Measurements from ENCODE around the gene DR1. TPM values are rescaled to one million over a fixed set of nuclear protein-coding genes. Genes with fewer than 3 reads are reported as not detected.

DR1 gene
- total and polyA plus RNA-seq, 2 of the 13 experiments (the other 11 are each of a cell fraction or from before 2014, with no cell fraction given): 17.8 to 42.3 TPM

- CTCF ChIA-PET (ENCODE audit: low intra/inter-chr PET ratio, low total read pairs): no interaction called here
- H3K27me3 ChIP-seq (ENCODE audit: control insufficient read depth in 1 of 2, insufficient read depth in 2 of 2, low read length in 2 of 2): no peaks in the 10 kb centered on the region
- TF ChIP-seq CENPT (CRISPR knock-in tag; IDR thresholded peaks at IDR 0.05; ENCODE audit: low read depth) (no peak), NFIC (IDR thresholded peaks at IDR 0.05; ENCODE audit: low read length) (no peak), AKAP8 (CRISPR knock-in tag; IDR thresholded peaks at IDR 0.05) (no peak), ARID4A (CRISPR knock-in tag; IDR thresholded peaks at IDR 0.05; ENCODE audit: borderline replicate concordance) (no peak), ZEB1 (IDR thresholded peaks at IDR 0.05; ENCODE audit: insufficient replicate concordance, low read depth) (no peak), AHR (CRISPR knock-in tag; IDR thresholded peaks at IDR 0.05) (no peak), ZNF354B (CRISPR knock-in tag; IDR thresholded peaks at IDR 0.05) (no peak), FOXA3 (CRISPR knock-in tag; IDR thresholded peaks at IDR 0.05) (no peak), HDAC6 (IDR thresholded peaks at IDR 0.05; ENCODE audit: low read depth, low read length) (no peak), ZNF652 (CRISPR knock-in tag; IDR thresholded peaks at IDR 0.05; ENCODE audit: borderline replicate concordance, low read depth) (no peak), NPAS2 (CRISPR knock-in tag; IDR thresholded peaks at IDR 0.05; ENCODE audit: borderline replicate concordance) (no peak), SRF (IDR thresholded peaks at IDR 0.05; ENCODE audit: low read depth, low read length) (no peak), ZNF17 (CRISPR knock-in tag; IDR thresholded peaks at IDR 0.05) (no peak), KDM6A (CRISPR knock-in tag; IDR thresholded peaks at IDR 0.05; ENCODE audit: low read depth) (no peak), MAF1 (CRISPR knock-in tag; IDR thresholded peaks at IDR 0.05; ENCODE audit: borderline replicate concordance) (no peak), ZMYM3 (CRISPR knock-in tag; IDR thresholded peaks at IDR 0.05) (no peak), ZFP90 (CRISPR knock-in tag; IDR thresholded peaks at IDR 0.05; ENCODE audit: borderline replicate concordance) (no peak), ATF7-NPFF (CRISPR knock-in tag; IDR thresholded peaks at IDR 0.05; ENCODE audit: low read depth) (no peak), ZNF367 (CRISPR knock-in tag; IDR thresholded peaks at IDR 0.05; ENCODE audit: borderline replicate concordance) (no peak)
- TF ChIP-seq, protein P1, sequence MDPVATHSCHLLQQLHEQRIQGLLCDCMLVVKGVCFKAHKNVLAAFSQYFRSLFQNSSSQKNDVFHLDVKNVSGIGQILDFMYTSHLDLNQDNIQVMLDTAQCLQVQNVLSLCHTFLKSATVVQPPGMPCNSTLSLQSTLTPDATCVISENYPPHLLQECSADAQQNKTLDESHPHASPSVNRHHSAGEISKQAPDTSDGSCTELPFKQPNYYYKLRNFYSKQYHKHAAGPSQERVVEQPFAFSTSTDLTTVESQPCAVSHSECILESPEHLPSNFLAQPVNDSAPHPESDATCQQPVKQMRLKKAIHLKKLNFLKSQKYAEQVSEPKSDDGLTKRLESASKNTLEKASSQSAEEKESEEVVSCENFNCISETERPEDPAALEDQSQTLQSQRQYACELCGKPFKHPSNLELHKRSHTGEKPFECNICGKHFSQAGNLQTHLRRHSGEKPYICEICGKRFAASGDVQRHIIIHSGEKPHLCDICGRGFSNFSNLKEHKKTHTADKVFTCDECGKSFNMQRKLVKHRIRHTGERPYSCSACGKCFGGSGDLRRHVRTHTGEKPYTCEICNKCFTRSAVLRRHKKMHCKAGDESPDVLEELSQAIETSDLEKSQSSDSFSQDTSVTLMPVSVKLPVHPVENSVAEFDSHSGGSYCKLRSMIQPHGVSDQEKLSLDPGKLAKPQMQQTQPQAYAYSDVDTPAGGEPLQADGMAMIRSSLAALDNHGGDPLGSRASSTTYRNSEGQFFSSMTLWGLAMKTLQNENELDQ (CRISPR knock-in tag; IDR thresholded peaks at IDR 0.05; ENCODE audit: borderline replicate concordance): no peak
- intact Hi-C loops (cut with micrococcal nuclease; ENCODE audit: unreplicated experiment) (no loop called here), in situ Hi-C loops (cut with HindIII; ENCODE audit: extremely low pct_ligation_motif_present, low pct_unique_long_range_greater_than_20kb) (no loop called here)
- no peaks in the 10 kb centered on the region for H3K9me3 ChIP-seq (ENCODE audit: low read length)
- H3K4me2 ChIP-seq (ENCODE audit: low read depth, low read length): no peak overlapping the region
- no peak overlapping the region for H2AFZ ChIP-seq (ENCODE audit: low read length)
- H3K9ac ChIP-seq (ENCODE audit: insufficient read depth, low read depth, low read length): no peak overlapping the region
- H3K4me3 ChIP-seq (replicated peaks in 1 of 3; ENCODE audit: insufficient read depth in 1 of 3, low read depth in 2 of 3, low read length in 3 of 3): no peak overlapping the region
- DNase-seq (ENCODE audit: low spot score) (no peak), FAIRE-seq (no peak), ATAC-seq (no peak)
- 0 out of 2 replicates have a peak, but pooled peaks cover 5% of the 10 kb centered on the region for H3K4me1 ChIP-seq (ENCODE audit: insufficient read depth, low read length)
- POLR2A ChIA-PET: no interaction called here
- H3K79me2 ChIP-seq (ENCODE audit: insufficient read depth, low read length): no peaks in the 10 kb centered on the region
- no peaks in the 10 kb centered on the region for H3K36me3 ChIP-seq (replicated peaks in 1 of 2; ENCODE audit: control insufficient read depth in 1 of 2, insufficient read depth in 2 of 2, low read length in 2 of 2)
- BruUV-seq (replicated peaks): no TSS peak
- no peaks in the 10 kb centered on the region for H4K20me1 ChIP-seq (ENCODE audit: insufficient read depth, low read length)
- WGBS (ENCODE audit: low lambda C conversion rate): 67% methylated on average over 3 of the region's 3 CpGs
- no peak overlapping the region for H3K27ac ChIP-seq (ENCODE audit: extremely low read length, insufficient read depth, low read length)
Observed at GRCh38 chr1:93323185-93323820, 22.4 kb upstream of the DR1 start.

Measured in HepG2 (cell line).